ENCODE data around the gene MTX1. TPM values are rescaled to one million over a fixed set of nuclear protein-coding genes. Genes with fewer than 3 reads are reported as not detected.

The MTX1 gene
- total and polyA plus RNA-seq, 9 of the 15 experiments (the other 6 are each of a cell fraction or from before 2014, with no cell fraction given): 29.1 to 98.4 (median 66.9) TPM

- TF ChIP-seq SMARCA5 (IDR thresholded peaks at IDR 0.05) (peak; percentile 32; the same call in 1 of the 2 replicates), MNT (conservative IDR thresholded peaks at IDR 0.05) (no peak), CSDE1 (IDR thresholded peaks at IDR 0.05) (no peak), HMG20B (CRISPR knock-in tag; IDR thresholded peaks at IDR 0.05) (no peak), USF1 (CRISPR knock-in tag; IDR thresholded peaks at IDR 0.05) (0 out of 2 replicates have a peak, but pooled peaks have one; percentile 13), NEUROD1 (IDR thresholded peaks at IDR 0.05; ENCODE audit: borderline replicate concordance, low read depth, low read length, partially characterized antibody) (no peak), XRCC3 (IDR thresholded peaks at IDR 0.05) (no peak), ZNF318 (IDR thresholded peaks at IDR 0.05; ENCODE audit: borderline replicate concordance in 1 of 2, low read depth in 1 of 2) (no peak), CCAR2 (IDR thresholded peaks at IDR 0.05; ENCODE audit: low read depth, low read length) (no peak), ZNF316 (IDR thresholded peaks at IDR 0.05) (no peak), THAP7 (CRISPR knock-in tag; IDR thresholded peaks at IDR 0.05) (no peak), TCF7L2 (IDR thresholded peaks at IDR 0.05; ENCODE audit: low read depth, low read length) (no peak), MTF1 (CRISPR knock-in tag; IDR thresholded peaks at IDR 0.05; ENCODE audit: borderline replicate concordance) (no peak), NR0B1 (IDR thresholded peaks at IDR 0.05; ENCODE audit: partially characterized antibody) (no peak), ZBTB17 (CRISPR knock-in tag; IDR thresholded peaks at IDR 0.05) (no peak)
Measured at GRCh38 chr1:155241841-155242264, 33.4 kb downstream of the MTX1 start (continued).

All from K562 (cell line).